ENCODE data around the gene ATF6B.

ATF6B gene

GRCh38 chr6:32086661-32087573, 41.1 kb downstream of the ATF6B start:
- DNase-seq (ENCODE audit: low read depth): peak; percentile 68
- H3K4me3 ChIP-seq (ENCODE audit: low read depth, low read length): no peak overlapping the region
- TF ChIP-seq, protein P1, sequence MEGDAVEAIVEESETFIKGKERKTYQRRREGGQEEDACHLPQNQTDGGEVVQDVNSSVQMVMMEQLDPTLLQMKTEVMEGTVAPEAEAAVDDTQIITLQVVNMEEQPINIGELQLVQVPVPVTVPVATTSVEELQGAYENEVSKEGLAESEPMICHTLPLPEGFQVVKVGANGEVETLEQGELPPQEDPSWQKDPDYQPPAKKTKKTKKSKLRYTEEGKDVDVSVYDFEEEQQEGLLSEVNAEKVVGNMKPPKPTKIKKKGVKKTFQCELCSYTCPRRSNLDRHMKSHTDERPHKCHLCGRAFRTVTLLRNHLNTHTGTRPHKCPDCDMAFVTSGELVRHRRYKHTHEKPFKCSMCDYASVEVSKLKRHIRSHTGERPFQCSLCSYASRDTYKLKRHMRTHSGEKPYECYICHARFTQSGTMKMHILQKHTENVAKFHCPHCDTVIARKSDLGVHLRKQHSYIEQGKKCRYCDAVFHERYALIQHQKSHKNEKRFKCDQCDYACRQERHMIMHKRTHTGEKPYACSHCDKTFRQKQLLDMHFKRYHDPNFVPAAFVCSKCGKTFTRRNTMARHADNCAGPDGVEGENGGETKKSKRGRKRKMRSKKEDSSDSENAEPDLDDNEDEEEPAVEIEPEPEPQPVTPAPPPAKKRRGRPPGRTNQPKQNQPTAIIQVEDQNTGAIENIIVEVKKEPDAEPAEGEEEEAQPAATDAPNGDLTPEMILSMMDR (IDR thresholded peaks at IDR 0.05; ENCODE audit: low read depth, low read length, missing control alignments): no peak

GRCh38 chr6:32085759-32086459, 42.1 kb downstream of the ATF6B start:
- TF ChIP-seq, protein P1 (IDR thresholded peaks at IDR 0.05; ENCODE audit: low read depth, low read length, missing control alignments): peak; percentile 26
- H3K4me3 ChIP-seq (ENCODE audit: low read depth, low read length): no peak overlapping the region
- DNase-seq (ENCODE audit: low read depth): no peak

DNA sequence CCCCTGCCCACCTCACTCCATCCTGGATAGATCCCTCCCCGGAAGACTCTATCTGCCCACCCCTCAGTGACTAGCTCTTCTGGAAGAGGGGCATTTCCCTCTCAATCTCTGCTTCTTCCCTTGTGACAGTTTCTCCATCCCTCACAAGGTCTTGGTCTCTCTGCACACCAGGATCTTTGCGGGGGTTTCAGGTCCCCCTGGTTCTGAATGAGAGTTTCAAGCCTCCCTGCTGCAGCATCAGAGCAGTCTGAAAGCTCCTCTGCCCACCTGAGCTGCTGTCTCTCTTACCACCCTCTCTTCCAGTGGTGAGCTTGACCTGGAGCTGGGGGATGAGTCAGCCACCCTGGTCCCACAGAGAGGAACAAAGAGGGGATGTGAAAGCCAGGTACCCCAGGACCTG, 43.3 kb downstream of the ATF6B start:
- TF ChIP-seq, protein P1 (IDR thresholded peaks at IDR 0.05; ENCODE audit: low read depth, low read length, missing control alignments): no peak
- DNase-seq (ENCODE audit: low read depth): no peak
- no peak overlapping the region for H3K4me3 ChIP-seq (ENCODE audit: low read depth, low read length)

GRCh38 chr6:32083812-32084768, 44.0 kb downstream of the ATF6B start:
- DNase-seq (ENCODE audit: low read depth): no peak
- H3K4me3 ChIP-seq (ENCODE audit: low read depth, low read length): no peak overlapping the region
- TF ChIP-seq, protein P1 (IDR thresholded peaks at IDR 0.05; ENCODE audit: low read depth, low read length, missing control alignments): no peak

DNA sequence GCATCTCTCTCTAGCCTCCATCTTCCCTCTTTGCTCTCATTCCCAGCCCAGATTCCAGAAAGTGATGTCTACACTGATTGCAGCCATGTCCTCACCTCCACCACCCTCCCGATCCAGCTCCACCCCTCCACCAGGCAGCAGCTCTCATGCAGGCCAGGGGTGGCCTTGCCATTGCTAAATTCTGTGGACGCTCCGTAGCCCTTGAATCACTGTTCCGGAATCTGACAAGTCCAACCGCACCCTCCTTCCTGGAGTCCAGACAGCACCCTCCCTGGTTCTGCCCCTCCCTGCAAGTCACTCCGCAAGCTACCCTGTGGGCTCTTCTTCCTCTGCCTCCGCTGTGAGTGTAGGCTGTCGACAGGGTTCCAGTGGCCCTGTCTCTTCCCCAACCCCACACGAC, 45.1 kb downstream of the ATF6B start:
- H3K4me3 ChIP-seq (ENCODE audit: low read depth, low read length): no peak overlapping the region
- TF ChIP-seq, protein P1 (IDR thresholded peaks at IDR 0.05; ENCODE audit: low read depth, low read length, missing control alignments): no peak
- DNase-seq (ENCODE audit: low read depth): no peak

- TF ChIP-seq, protein P1 (IDR thresholded peaks at IDR 0.05; ENCODE audit: low read depth, low read length, missing control alignments): no peak
- H3K4me3 ChIP-seq (ENCODE audit: low read depth, low read length): no peak overlapping the region
- DNase-seq (ENCODE audit: low read depth): no peak
Measured at GRCh38 chr6:32082478-32082877, 45.6 kb downstream of the ATF6B start.
